Measurements from ENCODE around the gene CTU2.

Gene CTU2

DNA sequence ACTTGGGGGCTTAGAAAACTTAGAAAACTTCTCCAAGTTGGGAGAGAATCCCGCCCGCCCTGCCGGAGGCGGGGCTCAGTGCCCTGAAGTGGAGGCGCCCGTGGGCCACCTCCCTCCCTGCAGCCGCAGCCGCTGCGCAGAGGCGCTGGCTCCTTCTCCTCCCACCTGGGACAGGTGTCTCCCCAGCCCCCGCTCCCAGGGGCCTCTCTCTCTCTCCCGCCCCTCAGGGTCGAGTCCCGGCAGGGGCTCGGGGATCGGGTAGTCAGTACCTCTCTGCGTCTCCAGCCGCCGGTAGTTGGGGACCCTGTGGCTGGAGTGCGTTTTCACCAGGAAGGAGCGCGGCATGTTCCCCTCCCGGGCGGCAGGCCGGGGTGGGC, 20.3 kb upstream of the CTU2 start:
- Histone ChIP-seq H3K27me3 (ENCODE audit: insufficient read depth, poor library complexity, severe bottlenecking) (no peaks in the 10 kb centered on the region), H3K4me3 (replicated peaks; ENCODE audit: insufficient read depth, low read length) (peak overlapping the region; percentile 64), H3K27ac (replicated peaks) (peak overlapping the region; percentile 49)
- DNase-seq (ENCODE audit: low read depth in 1 of 2, low spot score in 1 of 2) = no peak
- TF ChIP-seq, protein P1, sequence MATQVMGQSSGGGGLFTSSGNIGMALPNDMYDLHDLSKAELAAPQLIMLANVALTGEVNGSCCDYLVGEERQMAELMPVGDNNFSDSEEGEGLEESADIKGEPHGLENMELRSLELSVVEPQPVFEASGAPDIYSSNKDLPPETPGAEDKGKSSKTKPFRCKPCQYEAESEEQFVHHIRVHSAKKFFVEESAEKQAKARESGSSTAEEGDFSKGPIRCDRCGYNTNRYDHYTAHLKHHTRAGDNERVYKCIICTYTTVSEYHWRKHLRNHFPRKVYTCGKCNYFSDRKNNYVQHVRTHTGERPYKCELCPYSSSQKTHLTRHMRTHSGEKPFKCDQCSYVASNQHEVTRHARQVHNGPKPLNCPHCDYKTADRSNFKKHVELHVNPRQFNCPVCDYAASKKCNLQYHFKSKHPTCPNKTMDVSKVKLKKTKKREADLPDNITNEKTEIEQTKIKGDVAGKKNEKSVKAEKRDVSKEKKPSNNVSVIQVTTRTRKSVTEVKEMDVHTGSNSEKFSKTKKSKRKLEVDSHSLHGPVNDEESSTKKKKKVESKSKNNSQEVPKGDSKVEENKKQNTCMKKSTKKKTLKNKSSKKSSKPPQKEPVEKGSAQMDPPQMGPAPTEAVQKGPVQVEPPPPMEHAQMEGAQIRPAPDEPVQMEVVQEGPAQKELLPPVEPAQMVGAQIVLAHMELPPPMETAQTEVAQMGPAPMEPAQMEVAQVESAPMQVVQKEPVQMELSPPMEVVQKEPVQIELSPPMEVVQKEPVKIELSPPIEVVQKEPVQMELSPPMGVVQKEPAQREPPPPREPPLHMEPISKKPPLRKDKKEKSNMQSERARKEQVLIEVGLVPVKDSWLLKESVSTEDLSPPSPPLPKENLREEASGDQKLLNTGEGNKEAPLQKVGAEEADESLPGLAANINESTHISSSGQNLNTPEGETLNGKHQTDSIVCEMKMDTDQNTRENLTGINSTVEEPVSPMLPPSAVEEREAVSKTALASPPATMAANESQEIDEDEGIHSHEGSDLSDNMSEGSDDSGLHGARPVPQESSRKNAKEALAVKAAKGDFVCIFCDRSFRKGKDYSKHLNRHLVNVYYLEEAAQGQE (IDR thresholded peaks at IDR 0.05; ENCODE audit: insufficient replicate concordance, low read depth) = no peak
- TF ChIP-seq SPI1 (IDR thresholded peaks at IDR 0.05; ENCODE audit: borderline replicate concordance, low read depth) (no peak), GABPA (IDR thresholded peaks at IDR 0.05; ENCODE audit: low read depth) (no peak), POLR2AphosphoS5 (IDR thresholded peaks at IDR 0.05; ENCODE audit: low read depth) (no peak)
- TF ChIP-seq, protein P2, sequence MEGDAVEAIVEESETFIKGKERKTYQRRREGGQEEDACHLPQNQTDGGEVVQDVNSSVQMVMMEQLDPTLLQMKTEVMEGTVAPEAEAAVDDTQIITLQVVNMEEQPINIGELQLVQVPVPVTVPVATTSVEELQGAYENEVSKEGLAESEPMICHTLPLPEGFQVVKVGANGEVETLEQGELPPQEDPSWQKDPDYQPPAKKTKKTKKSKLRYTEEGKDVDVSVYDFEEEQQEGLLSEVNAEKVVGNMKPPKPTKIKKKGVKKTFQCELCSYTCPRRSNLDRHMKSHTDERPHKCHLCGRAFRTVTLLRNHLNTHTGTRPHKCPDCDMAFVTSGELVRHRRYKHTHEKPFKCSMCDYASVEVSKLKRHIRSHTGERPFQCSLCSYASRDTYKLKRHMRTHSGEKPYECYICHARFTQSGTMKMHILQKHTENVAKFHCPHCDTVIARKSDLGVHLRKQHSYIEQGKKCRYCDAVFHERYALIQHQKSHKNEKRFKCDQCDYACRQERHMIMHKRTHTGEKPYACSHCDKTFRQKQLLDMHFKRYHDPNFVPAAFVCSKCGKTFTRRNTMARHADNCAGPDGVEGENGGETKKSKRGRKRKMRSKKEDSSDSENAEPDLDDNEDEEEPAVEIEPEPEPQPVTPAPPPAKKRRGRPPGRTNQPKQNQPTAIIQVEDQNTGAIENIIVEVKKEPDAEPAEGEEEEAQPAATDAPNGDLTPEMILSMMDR (IDR thresholded peaks at IDR 0.05; ENCODE audit: insufficient read depth, low read length) = no peak

DNA sequence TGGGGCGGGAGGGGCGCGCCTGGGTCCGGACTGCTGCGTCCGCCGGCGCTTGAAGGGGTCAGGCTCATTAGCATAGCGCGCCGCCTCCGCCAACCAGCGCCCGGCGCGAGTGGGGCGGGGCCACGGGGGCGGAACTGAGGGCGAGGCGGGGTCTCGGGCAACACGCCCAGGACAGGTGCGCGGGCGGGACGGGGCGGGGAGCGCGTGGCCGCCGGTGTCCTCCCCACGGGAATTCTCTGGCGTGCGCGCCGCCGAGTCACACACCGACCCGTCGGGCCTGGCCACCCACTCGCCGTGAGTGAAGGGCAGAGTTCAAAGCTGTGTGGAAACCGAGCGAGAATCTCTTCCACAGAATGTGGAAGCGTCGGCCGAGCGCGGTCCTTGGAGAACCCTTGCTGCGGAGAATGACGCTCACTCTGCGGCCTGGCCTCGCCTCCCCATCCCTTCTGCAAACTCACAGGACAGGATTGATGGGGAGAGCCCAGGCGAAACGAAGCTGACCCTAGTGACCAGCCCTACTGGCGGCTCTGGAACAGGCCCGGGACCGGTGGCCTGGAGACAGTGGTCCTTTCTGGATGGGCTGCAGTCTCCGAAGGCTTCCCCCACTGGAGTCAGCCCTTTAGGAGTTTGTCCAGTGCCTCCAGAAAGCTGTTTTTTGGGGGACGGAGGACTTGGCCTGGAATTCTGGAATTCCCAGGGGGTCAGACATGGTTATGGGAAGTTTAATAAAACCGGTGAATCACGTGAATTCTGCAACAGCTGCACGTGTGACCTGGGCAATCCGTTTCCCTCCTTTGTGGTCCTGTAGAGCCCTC, 19.7 kb upstream of the CTU2 start, which contains the start of gene SNAI3:
Gene SNAI3 (minus strand): TSS at position 69 of the 815 bp plus-strand sequence. CDS start 101 bp downstream, outside the sequence.
- TF ChIP-seq SPI1 (IDR thresholded peaks at IDR 0.05; ENCODE audit: borderline replicate concordance, low read depth) (no peak), GABPA (IDR thresholded peaks at IDR 0.05; ENCODE audit: low read depth) (no peak), POLR2AphosphoS5 (IDR thresholded peaks at IDR 0.05; ENCODE audit: low read depth) (no peak)
- TF ChIP-seq, protein P2 (IDR thresholded peaks at IDR 0.05; ENCODE audit: insufficient read depth, low read length) = no peak
- TF ChIP-seq, protein P1 (IDR thresholded peaks at IDR 0.05; ENCODE audit: insufficient replicate concordance, low read depth) = no peak
- peak within 1 kb of the TSS; percentile 49 for H3K27ac ChIP-seq (replicated peaks)
- peak within 1 kb of the TSS; percentile 64 for H3K4me3 ChIP-seq (replicated peaks; ENCODE audit: insufficient read depth, low read length)
- DNase-seq (ENCODE audit: low read depth in 1 of 2, low spot score in 1 of 2) = peak; percentile 66 to 70
- no peaks in the 10 kb centered on the region for H3K27me3 ChIP-seq (ENCODE audit: insufficient read depth, poor library complexity, severe bottlenecking)

DNA sequence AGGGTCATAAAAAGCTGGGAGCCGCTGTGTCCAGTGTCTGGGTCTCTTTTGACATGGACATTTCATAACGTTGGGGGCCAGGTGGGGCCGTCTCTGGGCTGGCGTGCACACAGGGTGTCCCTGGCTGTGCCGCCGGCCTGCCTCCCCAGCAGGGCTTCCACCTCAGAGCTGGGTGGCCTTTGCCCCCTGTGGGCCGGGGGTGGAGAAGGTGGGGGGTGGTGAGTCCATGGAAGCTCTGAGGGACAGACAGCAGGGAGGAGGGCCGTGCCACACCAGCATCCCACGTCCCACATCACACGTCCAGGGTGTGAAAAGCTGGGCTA, 19.1 kb upstream of the CTU2 start:
- Histone ChIP-seq H3K4me3 (replicated peaks; ENCODE audit: insufficient read depth, low read length) (no peak overlapping the region), H3K27ac (replicated peaks) (no peak overlapping the region), H3K27me3 (ENCODE audit: insufficient read depth, poor library complexity, severe bottlenecking) (no peaks in the 10 kb centered on the region)
- TF ChIP-seq, protein P1 (IDR thresholded peaks at IDR 0.05; ENCODE audit: insufficient replicate concordance, low read depth) = no peak
- TF ChIP-seq SPI1 (IDR thresholded peaks at IDR 0.05; ENCODE audit: borderline replicate concordance, low read depth) (no peak), POLR2AphosphoS5 (IDR thresholded peaks at IDR 0.05; ENCODE audit: low read depth) (no peak), GABPA (IDR thresholded peaks at IDR 0.05; ENCODE audit: low read depth) (no peak)
- TF ChIP-seq, protein P2 (IDR thresholded peaks at IDR 0.05; ENCODE audit: insufficient read depth, low read length) = no peak
- DNase-seq (ENCODE audit: low read depth in 1 of 2, low spot score in 1 of 2) = no peak

Measured in HL-60 (cell line).